A549 (cell line): Measurements from ENCODE around the gene GNB5.

Experiments used
- CHD2 ChIP-seq: fragments of 150-350 bp; IDR thresholded peaks from 2 replicates; pipeline ENCODE4 v1.6.1; 2014; ENCODE audit warnings: low read length; ENCODE audit not compliant: partially characterized antibody
- CHD4 ChIP-seq: fragments of 200-600 bp; sonication (generic); IDR thresholded peaks from 2 replicates; pipeline ENCODE4 v1.6.1; 2016; ENCODE audit warnings: antibody characterized with exemption, mild to moderate bottlenecking, borderline replicate concordance
- EP300 ChIP-seq, 2 experiments: fragments of >200 bp; sonication (Bioruptor Twin); formaldehyde crosslinking; IDR thresholded peaks; 2 replicates in 1 of 2; 3 replicates in 1 of 2; pipeline ENCODE4 v1.6.1; 2016 to 2017
- JUNB ChIP-seq: fragments of >200 bp; sonication (Bioruptor Twin); formaldehyde crosslinking; IDR thresholded peaks from 2 replicates; pipeline ENCODE4 v1.6.1; 2016
- NFE2L2 ChIP-seq: fragments of 150-350 bp; conservative IDR thresholded peaks from 2 replicates; pipeline ENCODE4 v1.6.1; 2014; ENCODE audit warnings: low read length
- POLR2A ChIP-seq: IDR thresholded peaks from 2 replicates; pipeline ENCODE4 v1.6.1; 2012; ENCODE audit warnings: mild to moderate bottlenecking, low read length
- RAD21 ChIP-seq, 2 experiments: fragments of >200 bp in 1 of 2; sonication (Bioruptor Twin) in 1 of 2; formaldehyde crosslinking in 1 of 2; IDR thresholded peaks in 1 of 2; conservative IDR thresholded peaks in 1 of 2; 2 replicates in 1 of 2; 3 replicates in 1 of 2; pipeline ENCODE4 v1.6.1; 2012 to 2018; ENCODE audit warnings: inconsistent platforms in 1 of 2
- RFX5 ChIP-seq: fragments of 450-650 bp; IDR thresholded peaks from 2 replicates; pipeline ENCODE4 v1.7.1; 2014; ENCODE audit warnings: antibody characterized with exemption, mild to moderate bottlenecking, moderate library complexity
- SMC3 ChIP-seq: fragments of >200 bp; sonication (Bioruptor Twin); formaldehyde crosslinking; IDR thresholded peaks from 3 replicates; pipeline ENCODE4 v1.6.1; 2018; ENCODE audit warnings: inconsistent platforms
- SREBF2 ChIP-seq: fragments of 450-650 bp; IDR thresholded peaks from 2 replicates; pipeline ENCODE4 v1.6.1; 2014; ENCODE audit warnings: mild to moderate bottlenecking, moderate library complexity
- TF ChIP-seq, protein P1 (sequence below): fragments of >200 bp; sonication (Bioruptor Twin); formaldehyde crosslinking; IDR thresholded peaks from 3 replicates; pipeline ENCODE4 v1.5.1; 2016
- TF ChIP-seq, protein P2 (sequence below): fragments of 250-450 bp; sonication (Bioruptor Pico); IDR thresholded peaks from 2 replicates; pipeline ENCODE4 v1.5.0; 2021; ENCODE audit warnings: mild to moderate bottlenecking, moderate library complexity, borderline replicate concordance
- TF ChIP-seq, protein P3 (sequence below): IDR thresholded peaks from 2 replicates; pipeline ENCODE4 v1.6.1; 2012
- TF ChIP-seq, protein P4 (sequence below): fragments of 200-600 bp; sonication (generic); IDR thresholded peaks from 2 replicates; pipeline ENCODE4 v1.6.1; 2016; ENCODE audit warnings: antibody characterized with exemption, mild to moderate bottlenecking, moderate library complexity

DNA sequence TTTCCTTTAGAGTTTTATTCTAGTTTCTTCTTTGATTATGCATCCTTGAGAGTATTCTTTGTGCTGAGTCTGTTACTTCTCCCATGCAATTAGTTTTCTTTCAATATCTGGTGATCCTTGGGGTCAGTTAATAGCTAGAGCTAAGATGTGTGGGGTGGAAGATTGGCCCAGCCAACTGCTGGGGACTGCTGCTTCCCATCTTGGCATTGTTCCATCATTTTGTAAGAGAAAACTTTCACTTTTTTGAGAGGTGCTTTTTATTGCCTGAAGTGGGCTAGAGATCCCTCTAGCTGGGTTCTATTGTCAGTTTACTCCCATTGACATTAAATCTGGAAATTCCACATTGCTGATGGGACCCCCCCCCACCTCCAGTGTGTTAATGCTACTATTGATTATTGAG lies 94.0 kb downstream of the GNB5 start:
- no peak for TF ChIP-seq SREBF2
- TF ChIP-seq, protein P1, sequence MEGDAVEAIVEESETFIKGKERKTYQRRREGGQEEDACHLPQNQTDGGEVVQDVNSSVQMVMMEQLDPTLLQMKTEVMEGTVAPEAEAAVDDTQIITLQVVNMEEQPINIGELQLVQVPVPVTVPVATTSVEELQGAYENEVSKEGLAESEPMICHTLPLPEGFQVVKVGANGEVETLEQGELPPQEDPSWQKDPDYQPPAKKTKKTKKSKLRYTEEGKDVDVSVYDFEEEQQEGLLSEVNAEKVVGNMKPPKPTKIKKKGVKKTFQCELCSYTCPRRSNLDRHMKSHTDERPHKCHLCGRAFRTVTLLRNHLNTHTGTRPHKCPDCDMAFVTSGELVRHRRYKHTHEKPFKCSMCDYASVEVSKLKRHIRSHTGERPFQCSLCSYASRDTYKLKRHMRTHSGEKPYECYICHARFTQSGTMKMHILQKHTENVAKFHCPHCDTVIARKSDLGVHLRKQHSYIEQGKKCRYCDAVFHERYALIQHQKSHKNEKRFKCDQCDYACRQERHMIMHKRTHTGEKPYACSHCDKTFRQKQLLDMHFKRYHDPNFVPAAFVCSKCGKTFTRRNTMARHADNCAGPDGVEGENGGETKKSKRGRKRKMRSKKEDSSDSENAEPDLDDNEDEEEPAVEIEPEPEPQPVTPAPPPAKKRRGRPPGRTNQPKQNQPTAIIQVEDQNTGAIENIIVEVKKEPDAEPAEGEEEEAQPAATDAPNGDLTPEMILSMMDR, result no peak
- no peak for TF ChIP-seq POLR2A
- TF ChIP-seq CHD4, result no peak
- TF ChIP-seq RAD21 (conservative IDR thresholded peaks at IDR 0.05 in 1 of 2, IDR thresholded peaks at IDR 0.05 in 1 of 2), result no peak
- TF ChIP-seq EP300 (IDR thresholded peaks at IDR 0.05), result no peak
- TF ChIP-seq, protein P2, sequence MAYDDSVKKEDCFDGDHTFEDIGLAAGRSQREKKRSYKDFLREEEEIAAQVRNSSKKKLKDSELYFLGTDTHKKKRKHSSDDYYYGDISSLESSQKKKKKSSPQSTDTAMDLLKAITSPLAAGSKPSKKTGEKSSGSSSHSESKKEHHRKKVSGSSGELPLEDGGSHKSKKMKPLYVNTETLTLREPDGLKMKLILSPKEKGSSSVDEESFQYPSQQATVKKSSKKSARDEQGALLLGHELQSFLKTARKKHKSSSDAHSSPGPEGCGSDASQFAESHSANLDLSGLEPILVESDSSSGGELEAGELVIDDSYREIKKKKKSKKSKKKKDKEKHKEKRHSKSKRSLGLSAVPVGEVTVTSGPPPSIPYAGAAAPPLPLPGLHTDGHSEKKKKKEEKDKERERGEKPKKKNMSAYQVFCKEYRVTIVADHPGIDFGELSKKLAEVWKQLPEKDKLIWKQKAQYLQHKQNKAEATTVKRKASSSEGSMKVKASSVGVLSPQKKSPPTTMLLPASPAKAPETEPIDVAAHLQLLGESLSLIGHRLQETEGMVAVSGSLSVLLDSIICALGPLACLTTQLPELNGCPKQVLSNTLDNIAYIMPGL (CRISPR knock-in tag), result no peak
- TF ChIP-seq, protein P3, sequence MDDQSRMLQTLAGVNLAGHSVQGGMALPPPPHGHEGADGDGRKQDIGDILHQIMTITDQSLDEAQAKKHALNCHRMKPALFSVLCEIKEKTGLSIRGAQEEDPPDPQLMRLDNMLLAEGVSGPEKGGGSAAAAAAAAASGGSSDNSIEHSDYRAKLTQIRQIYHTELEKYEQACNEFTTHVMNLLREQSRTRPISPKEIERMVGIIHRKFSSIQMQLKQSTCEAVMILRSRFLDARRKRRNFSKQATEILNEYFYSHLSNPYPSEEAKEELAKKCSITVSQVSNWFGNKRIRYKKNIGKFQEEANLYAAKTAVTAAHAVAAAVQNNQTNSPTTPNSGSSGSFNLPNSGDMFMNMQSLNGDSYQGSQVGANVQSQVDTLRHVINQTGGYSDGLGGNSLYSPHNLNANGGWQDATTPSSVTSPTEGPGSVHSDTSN, result no peak
- TF ChIP-seq SMC3, result no peak
- no peak for TF ChIP-seq RFX5
- TF ChIP-seq JUNB, result no peak
- TF ChIP-seq, protein P4, sequence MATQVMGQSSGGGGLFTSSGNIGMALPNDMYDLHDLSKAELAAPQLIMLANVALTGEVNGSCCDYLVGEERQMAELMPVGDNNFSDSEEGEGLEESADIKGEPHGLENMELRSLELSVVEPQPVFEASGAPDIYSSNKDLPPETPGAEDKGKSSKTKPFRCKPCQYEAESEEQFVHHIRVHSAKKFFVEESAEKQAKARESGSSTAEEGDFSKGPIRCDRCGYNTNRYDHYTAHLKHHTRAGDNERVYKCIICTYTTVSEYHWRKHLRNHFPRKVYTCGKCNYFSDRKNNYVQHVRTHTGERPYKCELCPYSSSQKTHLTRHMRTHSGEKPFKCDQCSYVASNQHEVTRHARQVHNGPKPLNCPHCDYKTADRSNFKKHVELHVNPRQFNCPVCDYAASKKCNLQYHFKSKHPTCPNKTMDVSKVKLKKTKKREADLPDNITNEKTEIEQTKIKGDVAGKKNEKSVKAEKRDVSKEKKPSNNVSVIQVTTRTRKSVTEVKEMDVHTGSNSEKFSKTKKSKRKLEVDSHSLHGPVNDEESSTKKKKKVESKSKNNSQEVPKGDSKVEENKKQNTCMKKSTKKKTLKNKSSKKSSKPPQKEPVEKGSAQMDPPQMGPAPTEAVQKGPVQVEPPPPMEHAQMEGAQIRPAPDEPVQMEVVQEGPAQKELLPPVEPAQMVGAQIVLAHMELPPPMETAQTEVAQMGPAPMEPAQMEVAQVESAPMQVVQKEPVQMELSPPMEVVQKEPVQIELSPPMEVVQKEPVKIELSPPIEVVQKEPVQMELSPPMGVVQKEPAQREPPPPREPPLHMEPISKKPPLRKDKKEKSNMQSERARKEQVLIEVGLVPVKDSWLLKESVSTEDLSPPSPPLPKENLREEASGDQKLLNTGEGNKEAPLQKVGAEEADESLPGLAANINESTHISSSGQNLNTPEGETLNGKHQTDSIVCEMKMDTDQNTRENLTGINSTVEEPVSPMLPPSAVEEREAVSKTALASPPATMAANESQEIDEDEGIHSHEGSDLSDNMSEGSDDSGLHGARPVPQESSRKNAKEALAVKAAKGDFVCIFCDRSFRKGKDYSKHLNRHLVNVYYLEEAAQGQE, result no peak
- TF ChIP-seq CHD2, result no peak
- TF ChIP-seq NFE2L2, result no peak
